NB4 (cell line): Measurements from ENCODE around the gene AQP3.
"Not testable (repeated sequence)": the region's sequence is repeated elsewhere in the genome, so short reads cannot be mapped to it uniquely, and the experiment has no call there.

ENCODE experiments used
- DNase-seq: peaks from one replicate; pipeline ENCODE4 v3.0.0; 2010; ENCODE audit warnings: low read depth
- H3K4me3 ChIP-seq: one replicate; pipeline ENCODE4 v1.5.1; 2011; ENCODE audit warnings: mild to moderate bottlenecking, low read depth, low read length, moderate library complexity
- CTCF ChIP-seq: IDR thresholded peaks from one replicate; pipeline ENCODE4 v1.5.1; 2012; ENCODE audit warnings: low read depth, low read length
- MAX ChIP-seq: IDR thresholded peaks from 2 replicates; pipeline ENCODE4 v1.6.1; 2011; ENCODE audit warnings: low read depth, low read length
- MYC ChIP-seq: IDR thresholded peaks from 2 replicates; pipeline ENCODE4 v1.6.1; 2011; ENCODE audit warnings: low read depth, low read length
- POLR2A ChIP-seq: IDR thresholded peaks from 2 replicates; pipeline ENCODE4 v1.6.1; 2011; ENCODE audit warnings: mild to moderate bottlenecking; ENCODE audit not compliant: insufficient read length; ENCODE audit errors: extremely low read depth

AQP3 gene

GRCh38 chr9:33459115-33459514, 11.7 kb upstream of the AQP3 start:
- no peak overlapping the region for H3K4me3 ChIP-seq
- TF ChIP-seq POLR2A (no peak), CTCF (no peak), MYC (no peak), MAX (no peak)
- DNase-seq: no peak

GRCh38 chr9:33458444-33458843, 11.1 kb upstream of the AQP3 start:
- peak; percentile 63 for DNase-seq
- TF ChIP-seq POLR2A (no peak), CTCF (no peak), MYC (no peak), MAX (no peak)
- no peak overlapping the region for H3K4me3 ChIP-seq

GRCh38 chr9:33455945-33456344, 8.6 kb upstream of the AQP3 start:
- no peak overlapping the region for H3K4me3 ChIP-seq
- DNase-seq: no peak
- TF ChIP-seq POLR2A: no peak
- TF ChIP-seq MYC: no peak
- no peak for TF ChIP-seq MAX
- TF ChIP-seq CTCF: no peak

GRCh38 chr9:33455456-33455855, 8.1 kb upstream of the AQP3 start:
- not testable (repeated sequence) for DNase-seq, H3K4me3 ChIP-seq

GRCh38 chr9:33454661-33455026, 7.3 kb upstream of the AQP3 start:
- H3K4me3 ChIP-seq, DNase-seq: not testable (repeated sequence)

GRCh38 chr9:33453999-33454660, 6.7 kb upstream of the AQP3 start:
- no peak overlapping the region for H3K4me3 ChIP-seq
- TF ChIP-seq MAX (no peak), POLR2A (no peak), CTCF (no peak), MYC (no peak)
- DNase-seq: no peak

- no peak overlapping the region for H3K4me3 ChIP-seq
- peak; percentile 53 for DNase-seq
- TF ChIP-seq MYC: no peak
Measured at GRCh38 chr9:33453286-33453860, 6.0 kb upstream of the AQP3 start.
